ENCODE measurements around the gene ZNF212.

Gene ZNF212

DNA sequence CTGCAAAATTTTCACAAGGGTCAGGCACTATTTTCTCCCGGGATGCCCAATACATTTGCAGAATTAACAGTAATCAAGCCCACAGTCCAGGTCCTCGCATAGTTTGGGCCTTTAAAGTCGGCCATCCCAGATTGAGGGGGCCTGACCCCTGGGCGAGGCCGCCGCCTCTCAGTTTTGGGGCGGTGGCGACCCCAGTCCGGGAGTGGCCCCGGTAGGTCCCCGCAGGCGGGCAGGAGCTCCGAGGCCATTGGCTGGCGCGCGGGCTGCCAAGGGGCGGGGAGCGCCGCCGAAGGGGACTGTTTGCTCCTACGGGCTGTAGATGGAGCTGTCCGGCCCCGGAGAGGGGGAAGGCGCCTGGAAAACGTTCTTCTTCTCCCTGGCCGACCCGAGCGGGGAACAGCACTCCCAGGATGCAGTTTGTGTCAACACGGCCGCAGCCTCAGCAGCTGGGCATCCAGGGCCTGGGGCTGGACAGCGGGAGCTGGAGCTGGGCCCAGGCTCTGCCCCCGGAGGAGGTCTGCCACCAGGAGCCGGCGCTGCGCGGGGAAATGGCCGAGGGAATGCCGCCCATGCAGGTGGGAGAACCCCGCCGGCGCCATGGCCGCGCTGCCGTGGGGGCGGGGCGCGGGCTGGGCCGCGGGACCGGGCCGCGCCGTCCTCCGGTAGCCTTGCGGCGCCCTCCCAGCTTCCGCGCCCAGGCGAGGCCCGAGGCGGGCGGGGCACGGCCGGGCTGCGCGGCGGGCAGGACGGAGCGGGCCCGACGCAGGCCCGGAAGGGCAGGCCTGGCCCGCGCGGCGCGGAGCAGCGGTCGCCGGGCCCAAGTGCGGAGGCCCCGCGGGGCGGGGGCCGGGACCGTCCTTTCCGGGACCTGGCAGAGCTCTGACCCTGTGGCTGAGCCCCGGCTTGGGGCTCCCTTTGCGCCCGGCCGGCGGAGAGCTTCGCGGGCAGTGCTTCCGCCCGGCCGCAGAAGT, 44.0 kb upstream of the ZNF212 start, which contains the start of gene ZNF282 (continued):
- TF ChIP-seq ZNF391 (tag by site-specific recombination; IDR thresholded peaks at IDR 0.05; ENCODE audit: borderline replicate concordance, low read depth) (peak; percentile 48; the same call in 1 of the 2 replicates), TRIM28 (IDR thresholded peaks at IDR 0.05; ENCODE audit: borderline replicate concordance, low read length) (peak; percentile 24; the same call in 1 of the 2 replicates), ZBTB7A (tag by site-specific recombination; IDR thresholded peaks at IDR 0.05; ENCODE audit: low read depth) (no peak), BCL11B (tag by site-specific recombination; IDR thresholded peaks at IDR 0.05; ENCODE audit: low read depth) (peak; percentile 33; the same call in 1 of the 2 replicates), ZNF121 (tag by site-specific recombination; IDR thresholded peaks at IDR 0.05) (no peak), ZFP37 (tag by site-specific recombination; IDR thresholded peaks at IDR 0.05) (peak; percentile 73), KLF10 (tag by site-specific recombination; IDR thresholded peaks at IDR 0.05) (peak; percentile 81; the same call in 1 of the 2 replicates), ZNF155 (tag by site-specific recombination; IDR thresholded peaks at IDR 0.05) (no peak), ZNF341 (tag by site-specific recombination; IDR thresholded peaks at IDR 0.05; ENCODE audit: low read depth) (peak; percentile 90), ZBTB21 (tag by site-specific recombination; IDR thresholded peaks at IDR 0.05) (no peak), GLIS2 (tag by site-specific recombination; IDR thresholded peaks at IDR 0.05) (peak; percentile 98), ZNF473 (tag by site-specific recombination; IDR thresholded peaks at IDR 0.05) (no peak), KLF16 (tag by site-specific recombination; IDR thresholded peaks at IDR 0.05) (peak; percentile 91), ZNF658 (tag by site-specific recombination; IDR thresholded peaks at IDR 0.05) (no peak), ZNF664 (tag by site-specific recombination; IDR thresholded peaks at IDR 0.05) (no peak), ZNF335 (tag by site-specific recombination; conservative IDR thresholded peaks at IDR 0.05) (peak; percentile 93), GFI1B (tag by site-specific recombination; IDR thresholded peaks at IDR 0.05) (no peak), ZNF274 (IDR thresholded peaks at IDR 0.05; ENCODE audit: low read length) (no peak), ZNF274 (tag by site-specific recombination; IDR thresholded peaks at IDR 0.05; ENCODE audit: borderline replicate concordance) (no peak), ZNF132 (tag by site-specific recombination; IDR thresholded peaks at IDR 0.05; ENCODE audit: borderline replicate concordance) (no peak)
- TF ChIP-seq, protein P1, sequence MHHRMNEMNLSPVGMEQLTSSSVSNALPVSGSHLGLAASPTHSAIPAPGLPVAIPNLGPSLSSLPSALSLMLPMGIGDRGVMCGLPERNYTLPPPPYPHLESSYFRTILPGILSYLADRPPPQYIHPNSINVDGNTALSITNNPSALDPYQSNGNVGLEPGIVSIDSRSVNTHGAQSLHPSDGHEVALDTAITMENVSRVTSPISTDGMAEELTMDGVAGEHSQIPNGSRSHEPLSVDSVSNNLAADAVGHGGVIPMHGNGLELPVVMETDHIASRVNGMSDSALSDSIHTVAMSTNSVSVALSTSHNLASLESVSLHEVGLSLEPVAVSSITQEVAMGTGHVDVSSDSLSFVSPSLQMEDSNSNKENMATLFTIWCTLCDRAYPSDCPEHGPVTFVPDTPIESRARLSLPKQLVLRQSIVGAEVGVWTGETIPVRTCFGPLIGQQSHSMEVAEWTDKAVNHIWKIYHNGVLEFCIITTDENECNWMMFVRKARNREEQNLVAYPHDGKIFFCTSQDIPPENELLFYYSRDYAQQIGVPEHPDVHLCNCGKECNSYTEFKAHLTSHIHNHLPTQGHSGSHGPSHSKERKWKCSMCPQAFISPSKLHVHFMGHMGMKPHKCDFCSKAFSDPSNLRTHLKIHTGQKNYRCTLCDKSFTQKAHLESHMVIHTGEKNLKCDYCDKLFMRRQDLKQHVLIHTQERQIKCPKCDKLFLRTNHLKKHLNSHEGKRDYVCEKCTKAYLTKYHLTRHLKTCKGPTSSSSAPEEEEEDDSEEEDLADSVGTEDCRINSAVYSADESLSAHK (tag by site-specific recombination; IDR thresholded peaks at IDR 0.05), result no peak; the same call in 1 of the 2 replicates
- TF ChIP-seq, protein P2, sequence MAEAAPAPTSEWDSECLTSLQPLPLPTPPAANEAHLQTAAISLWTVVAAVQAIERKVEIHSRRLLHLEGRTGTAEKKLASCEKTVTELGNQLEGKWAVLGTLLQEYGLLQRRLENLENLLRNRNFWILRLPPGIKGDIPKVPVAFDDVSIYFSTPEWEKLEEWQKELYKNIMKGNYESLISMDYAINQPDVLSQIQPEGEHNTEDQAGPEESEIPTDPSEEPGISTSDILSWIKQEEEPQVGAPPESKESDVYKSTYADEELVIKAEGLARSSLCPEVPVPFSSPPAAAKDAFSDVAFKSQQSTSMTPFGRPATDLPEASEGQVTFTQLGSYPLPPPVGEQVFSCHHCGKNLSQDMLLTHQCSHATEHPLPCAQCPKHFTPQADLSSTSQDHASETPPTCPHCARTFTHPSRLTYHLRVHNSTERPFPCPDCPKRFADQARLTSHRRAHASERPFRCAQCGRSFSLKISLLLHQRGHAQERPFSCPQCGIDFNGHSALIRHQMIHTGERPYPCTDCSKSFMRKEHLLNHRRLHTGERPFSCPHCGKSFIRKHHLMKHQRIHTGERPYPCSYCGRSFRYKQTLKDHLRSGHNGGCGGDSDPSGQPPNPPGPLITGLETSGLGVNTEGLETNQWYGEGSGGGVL (tag by site-specific recombination; IDR thresholded peaks at IDR 0.05), result no peak; the same call in 1 of the 2 replicates
- TF ChIP-seq, protein P3, sequence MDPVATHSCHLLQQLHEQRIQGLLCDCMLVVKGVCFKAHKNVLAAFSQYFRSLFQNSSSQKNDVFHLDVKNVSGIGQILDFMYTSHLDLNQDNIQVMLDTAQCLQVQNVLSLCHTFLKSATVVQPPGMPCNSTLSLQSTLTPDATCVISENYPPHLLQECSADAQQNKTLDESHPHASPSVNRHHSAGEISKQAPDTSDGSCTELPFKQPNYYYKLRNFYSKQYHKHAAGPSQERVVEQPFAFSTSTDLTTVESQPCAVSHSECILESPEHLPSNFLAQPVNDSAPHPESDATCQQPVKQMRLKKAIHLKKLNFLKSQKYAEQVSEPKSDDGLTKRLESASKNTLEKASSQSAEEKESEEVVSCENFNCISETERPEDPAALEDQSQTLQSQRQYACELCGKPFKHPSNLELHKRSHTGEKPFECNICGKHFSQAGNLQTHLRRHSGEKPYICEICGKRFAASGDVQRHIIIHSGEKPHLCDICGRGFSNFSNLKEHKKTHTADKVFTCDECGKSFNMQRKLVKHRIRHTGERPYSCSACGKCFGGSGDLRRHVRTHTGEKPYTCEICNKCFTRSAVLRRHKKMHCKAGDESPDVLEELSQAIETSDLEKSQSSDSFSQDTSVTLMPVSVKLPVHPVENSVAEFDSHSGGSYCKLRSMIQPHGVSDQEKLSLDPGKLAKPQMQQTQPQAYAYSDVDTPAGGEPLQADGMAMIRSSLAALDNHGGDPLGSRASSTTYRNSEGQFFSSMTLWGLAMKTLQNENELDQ (tag by site-specific recombination; IDR thresholded peaks at IDR 0.05; ENCODE audit: low read depth), result no peak
- TF ChIP-seq, protein P4, sequence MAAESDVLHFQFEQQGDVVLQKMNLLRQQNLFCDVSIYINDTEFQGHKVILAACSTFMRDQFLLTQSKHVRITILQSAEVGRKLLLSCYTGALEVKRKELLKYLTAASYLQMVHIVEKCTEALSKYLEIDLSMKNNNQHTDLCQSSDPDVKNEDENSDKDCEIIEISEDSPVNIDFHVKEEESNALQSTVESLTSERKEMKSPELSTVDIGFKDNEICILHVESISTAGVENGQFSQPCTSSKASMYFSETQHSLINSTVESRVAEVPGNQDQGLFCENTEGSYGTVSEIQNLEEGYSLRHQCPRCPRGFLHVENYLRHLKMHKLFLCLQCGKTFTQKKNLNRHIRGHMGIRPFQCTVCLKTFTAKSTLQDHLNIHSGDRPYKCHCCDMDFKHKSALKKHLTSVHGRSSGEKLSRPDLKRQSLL (tag by site-specific recombination; IDR thresholded peaks at IDR 0.05), result peak; percentile 81
- TF ChIP-seq, protein P5, sequence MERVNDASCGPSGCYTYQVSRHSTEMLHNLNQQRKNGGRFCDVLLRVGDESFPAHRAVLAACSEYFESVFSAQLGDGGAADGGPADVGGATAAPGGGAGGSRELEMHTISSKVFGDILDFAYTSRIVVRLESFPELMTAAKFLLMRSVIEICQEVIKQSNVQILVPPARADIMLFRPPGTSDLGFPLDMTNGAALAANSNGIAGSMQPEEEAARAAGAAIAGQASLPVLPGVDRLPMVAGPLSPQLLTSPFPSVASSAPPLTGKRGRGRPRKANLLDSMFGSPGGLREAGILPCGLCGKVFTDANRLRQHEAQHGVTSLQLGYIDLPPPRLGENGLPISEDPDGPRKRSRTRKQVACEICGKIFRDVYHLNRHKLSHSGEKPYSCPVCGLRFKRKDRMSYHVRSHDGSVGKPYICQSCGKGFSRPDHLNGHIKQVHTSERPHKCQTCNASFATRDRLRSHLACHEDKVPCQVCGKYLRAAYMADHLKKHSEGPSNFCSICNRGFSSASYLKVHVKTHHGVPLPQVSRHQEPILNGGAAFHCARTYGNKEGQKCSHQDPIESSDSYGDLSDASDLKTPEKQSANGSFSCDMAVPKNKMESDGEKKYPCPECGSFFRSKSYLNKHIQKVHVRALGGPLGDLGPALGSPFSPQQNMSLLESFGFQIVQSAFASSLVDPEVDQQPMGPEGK (tag by site-specific recombination; IDR thresholded peaks at IDR 0.05), result peak; percentile 80; the same call in 1 of the 2 replicates
- TF ChIP-seq, protein P6, sequence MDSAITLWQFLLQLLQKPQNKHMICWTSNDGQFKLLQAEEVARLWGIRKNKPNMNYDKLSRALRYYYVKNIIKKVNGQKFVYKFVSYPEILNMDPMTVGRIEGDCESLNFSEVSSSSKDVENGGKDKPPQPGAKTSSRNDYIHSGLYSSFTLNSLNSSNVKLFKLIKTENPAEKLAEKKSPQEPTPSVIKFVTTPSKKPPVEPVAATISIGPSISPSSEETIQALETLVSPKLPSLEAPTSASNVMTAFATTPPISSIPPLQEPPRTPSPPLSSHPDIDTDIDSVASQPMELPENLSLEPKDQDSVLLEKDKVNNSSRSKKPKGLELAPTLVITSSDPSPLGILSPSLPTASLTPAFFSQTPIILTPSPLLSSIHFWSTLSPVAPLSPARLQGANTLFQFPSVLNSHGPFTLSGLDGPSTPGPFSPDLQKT (IDR thresholded peaks at IDR 0.05; ENCODE audit: borderline replicate concordance, low read depth, low read length), result no peak

Data from HEK293 (cell line).